Naive thymus-derived CD4-positive, alpha-beta T cell (primary cell): ENCODE data around the gene LRP5. TPM values are rescaled to one million over a fixed set of nuclear protein-coding genes. Genes with fewer than 3 reads are reported as not detected.
"Not testable (repeated sequence)": the region's sequence is repeated elsewhere in the genome, so short reads cannot be mapped to it uniquely, and the experiment has no call there.

ENCODE experiments used
- ATAC-seq: fragments of 150-1000 bp; cut with Tn5 transposase; 2 replicates; pipeline ENCODE4 v1.10.0; 2021; ENCODE audit warnings: mild to moderate bottlenecking, moderate library complexity
- CTCF ChIA-PET: fragments of 350-600 bp; sonication (Branson Sonifier 250); formaldehyde crosslinking; loops from one replicate; lab custom pipeline; 2021; ENCODE audit warnings: antibody characterized with exemption; lab: Charles Lee
- POLR2A ChIA-PET: fragments of 350-600 bp; sonication (Branson Sonifier 250); formaldehyde crosslinking; loops from one replicate; lab custom pipeline; 2021; ENCODE audit warnings: antibody characterized with exemption, inconsistent platforms; lab: Charles Lee
- DNase-seq, 9 donors: peaks; one replicate each; pipeline versions ENCODE4 v3.0.0 to v3.0.0-alpha.2; 2020 to 2022; ENCODE audit warnings: mixed read lengths in 1 of 9
- H3K27ac ChIP-seq: one replicate; pipeline ENCODE4 v1.7.0; 2013; ENCODE audit warnings: mild to moderate bottlenecking, low read depth, low read length, moderate library complexity
- H3K27me3 ChIP-seq, 2 donors: one replicate each; pipeline ENCODE4 v1.7.0; 2013; ENCODE audit warnings: low read length in 2 of 2, mild to moderate bottlenecking in 2 of 2, moderate library complexity in 2 of 2; ENCODE audit not compliant: control insufficient read depth in 2 of 2, insufficient read depth in 2 of 2
- H3K36me3 ChIP-seq, 3 experiments: 1 replicate in 2 of 3; 2 replicates in 1 of 3; pipeline ENCODE4 v1.7.0; 2013; ENCODE audit warnings: low read length in 3 of 3, mild to moderate bottlenecking in 3 of 3, moderate library complexity in 1 of 3; ENCODE audit not compliant: insufficient read depth in 3 of 3, control insufficient read depth in 2 of 3
- H3K4me1 ChIP-seq, 2 donors: one replicate each; pipeline ENCODE4 v1.7.0; 2013; ENCODE audit warnings: low read length in 2 of 2, mild to moderate bottlenecking in 2 of 2, moderate library complexity in 1 of 2; ENCODE audit not compliant: control insufficient read depth in 2 of 2, insufficient read depth in 2 of 2
- H3K4me3 ChIP-seq: 2 replicates; pipeline ENCODE4 v1.7.0; 2013; ENCODE audit warnings: mild to moderate bottlenecking, low read length
- H3K9me3 ChIP-seq, 3 experiments: 1 replicate in 2 of 3; 2 replicates in 1 of 3; pipeline ENCODE4 v1.7.0; 2013; ENCODE audit warnings: low read length in 3 of 3; ENCODE audit not compliant: control insufficient read depth in 2 of 3
- H3K27ac Mint-ChIP-seq, 9 donors: one replicate each; pipeline ENCODE4 v1.8.0; 2020 to 2022; ENCODE audit warnings: mixed read lengths in 9 of 9, mild to moderate bottlenecking in 8 of 9, moderate library complexity in 5 of 9, inconsistent platforms in 2 of 9
- H3K27me3 Mint-ChIP-seq, 5 donors: one replicate each; pipeline ENCODE4 v1.8.0; 2021 to 2022; ENCODE audit warnings: mixed read lengths in 5 of 5, mild to moderate bottlenecking in 1 of 5
- H3K36me3 Mint-ChIP-seq, 5 donors: one replicate each; pipeline ENCODE4 v1.8.0; 2020 to 2022; ENCODE audit warnings: mixed read lengths in 5 of 5, mild to moderate bottlenecking in 3 of 5, inconsistent platforms in 1 of 5
- H3K4me1 Mint-ChIP-seq, 7 donors: one replicate each; pipeline ENCODE4 v1.8.0; 2020 to 2022; ENCODE audit warnings: mixed read lengths in 7 of 7, mild to moderate bottlenecking in 3 of 7, inconsistent platforms in 1 of 7
- H3K4me3 Mint-ChIP-seq, 10 donors: one replicate each; pipeline ENCODE4 v1.8.0; 2020 to 2022; ENCODE audit warnings: mild to moderate bottlenecking in 10 of 10, mixed read lengths in 10 of 10, moderate library complexity in 6 of 10, inconsistent platforms in 2 of 10
- H3K9me3 Mint-ChIP-seq, 11 donors: one replicate each; pipeline ENCODE4 v1.8.0; 2020 to 2022; ENCODE audit warnings: mixed read lengths in 11 of 11, mild to moderate bottlenecking in 4 of 11, inconsistent platforms in 1 of 11, moderate library complexity in 1 of 11
- intact Hi-C, 2 donors: fragments of 100-400 bp; cut with micrococcal nuclease; formaldehyde crosslinking; loops; one replicate each; pipeline ENCODE4 v1.15.1; 2023
- polyA plus RNA-seq, 2 donors: library from polyadenylated mRNA; unstranded; fragments of 300-500 nt; fragmentation: Illumina TruSeq; gene quantifications; one replicate each; pipeline ENCODE4 v1.2.3, GENCODE V29; 2021
- total RNA-seq, 6 experiments: library from RNA in 5 of 6; stranded (reverse) in 5 of 6; gene quantifications; 1 replicate in 5 of 6; 2 replicates in 1 of 6; pipeline ENCODE4 v1.2.3 and lab custom pipeline; 2021 to 2026

The LRP5 gene
- total and polyA plus RNA-seq, 7 experiments from 2014 or later = 0.35 to 29.9 (median 2.2) TPM

- CTCF ChIA-PET, H3K27ac ChIP-seq, H3K9me3 ChIP-seq, DNase-seq, H3K9me3 Mint-ChIP-seq, H3K27me3 Mint-ChIP-seq, H3K36me3 ChIP-seq, ATAC-seq, H3K27me3 ChIP-seq, H3K4me3 ChIP-seq, H3K4me3 Mint-ChIP-seq, H3K27ac Mint-ChIP-seq, POLR2A ChIA-PET, intact Hi-C loops: not testable (repeated sequence)
- peaks cover 8 to 33% (median 15%) of the 10 kb centered on the region in 7 donors for H3K4me1 Mint-ChIP-seq
- H3K36me3 Mint-ChIP-seq = peaks cover 0 to 10% (median 0%) of the 10 kb centered on the region in 5 donors
- peaks cover 3 to 19% of the 10 kb centered on the region in 2 donors for H3K4me1 ChIP-seq
Observed at GRCh38 chr11:68344821-68345220, 32.4 kb downstream of the LRP5 start.

GRCh38 chr11:68345776-68346461 is 33.5 kb downstream of the LRP5 start:
- H3K36me3 ChIP-seq = no peaks in the 10 kb centered on the region
- H3K27me3 Mint-ChIP-seq = no peaks in the 10 kb centered on the region
- H3K9me3 Mint-ChIP-seq = peaks cover 0 to 4% (median 0%) of the 10 kb centered on the region in 11 donors
- DNase-seq (no peak), ATAC-seq (no peak)
- H3K9me3 ChIP-seq = no peaks in the 10 kb centered on the region
- ChIA-PET POLR2A (no interaction called here), CTCF (no interaction called here)
- no peak overlapping the region for H3K27ac ChIP-seq
- H3K4me3 ChIP-seq = no peak overlapping the region
- H3K36me3 Mint-ChIP-seq = peaks cover 0 to 10% (median 0%) of the 10 kb centered on the region in 5 donors
- no peak overlapping the region for H3K27ac Mint-ChIP-seq
- intact Hi-C loops = no loop called here
- H3K27me3 ChIP-seq = no peaks in the 10 kb centered on the region
- H3K4me1 Mint-ChIP-seq = peaks cover under 1 to 24% (median 6%) of the 10 kb centered on the region in 7 donors
- peaks cover 0 to 9% of the 10 kb centered on the region in 2 donors for H3K4me1 ChIP-seq
- no peak overlapping the region for H3K4me3 Mint-ChIP-seq

- peaks cover 0 to 20% (median 3%) of the 10 kb centered on the region in 7 donors for H3K4me1 Mint-ChIP-seq
- no peaks in the 10 kb centered on the region for H3K9me3 ChIP-seq
- CTCF ChIA-PET = no interaction called here
- DNase-seq (no peak), ATAC-seq (no peak)
- POLR2A ChIA-PET = no interaction called here
- H3K36me3 ChIP-seq = no peaks in the 10 kb centered on the region
- H3K36me3 Mint-ChIP-seq = peaks cover 0 to 10% (median 0%) of the 10 kb centered on the region in 5 donors
- H3K27me3 Mint-ChIP-seq = no peaks in the 10 kb centered on the region
- H3K9me3 Mint-ChIP-seq = peaks cover 0 to 4% (median 0%) of the 10 kb centered on the region in 11 donors
- peak overlapping the region in 1 of 9 donors; percentile 19 for H3K27ac Mint-ChIP-seq
- H3K4me1 ChIP-seq = peaks cover 0 to 3% of the 10 kb centered on the region in 2 donors
- H3K27ac ChIP-seq = no peak overlapping the region
- no peak overlapping the region for H3K4me3 ChIP-seq
- no peaks in the 10 kb centered on the region for H3K27me3 ChIP-seq
- intact Hi-C loops = no loop called here
- H3K4me3 Mint-ChIP-seq = no peak overlapping the region
Observed at GRCh38 chr11:68346462-68346790, 34.0 kb downstream of the LRP5 start.

DNA sequence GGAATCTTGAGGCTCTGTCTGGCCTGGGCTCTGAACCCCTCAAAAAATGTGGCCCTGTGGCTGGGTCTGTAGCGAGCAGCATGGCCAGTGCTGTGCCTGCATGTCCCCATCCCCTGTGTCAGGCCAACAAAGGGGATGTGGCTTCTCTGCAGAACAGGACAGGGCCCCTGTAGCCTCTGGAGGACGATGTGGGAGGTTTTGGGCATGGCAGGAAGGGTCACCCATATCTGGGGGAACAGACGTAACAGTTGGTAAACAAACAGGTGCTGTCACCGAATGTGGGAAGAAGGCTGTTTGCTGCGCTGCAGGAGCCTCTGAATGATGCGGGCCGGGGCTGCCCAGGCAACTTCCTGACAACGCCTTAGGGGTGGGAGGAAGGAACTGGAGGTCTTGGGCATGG is 35.0 kb downstream of the LRP5 start:
- Histone ChIP-seq H3K27ac (no peak overlapping the region), H3K27me3 (no peaks in the 10 kb centered on the region), H3K4me3 (no peak overlapping the region), H3K9me3 (no peaks in the 10 kb centered on the region), H3K36me3 (no peaks in the 10 kb centered on the region), H3K4me1 (no peaks in the 10 kb centered on the region)
- ChIA-PET POLR2A (no interaction called here), CTCF (no interaction called here)
- intact Hi-C loops = no loop called here
- Mint-ChIP-seq H3K4me3 (no peak overlapping the region), H3K36me3 (peaks cover 0 to 10% (median 0%) of the 10 kb centered on the region in 5 donors), H3K27me3 (no peaks in the 10 kb centered on the region), H3K4me1 (peaks cover 0 to 12% (median 0%) of the 10 kb centered on the region in 7 donors), H3K9me3 (peaks cover 0 to 4% (median 0%) of the 10 kb centered on the region in 11 donors), H3K27ac (no peak overlapping the region)
- DNase-seq (no peak), ATAC-seq (no peak)

GRCh38 chr11:68347841-68348240 is 35.5 kb downstream of the LRP5 start:
- H3K27ac Mint-ChIP-seq = peak overlapping the region in 1 of 9 donors; percentile 5
- CTCF ChIA-PET = no interaction called here
- no peak overlapping the region for H3K27ac ChIP-seq
- H3K27me3 Mint-ChIP-seq = no peaks in the 10 kb centered on the region
- no peaks in the 10 kb centered on the region for H3K27me3 ChIP-seq
- POLR2A ChIA-PET = no interaction called here
- H3K36me3 Mint-ChIP-seq = peaks cover 0 to 10% (median 0%) of the 10 kb centered on the region in 5 donors
- H3K4me3 ChIP-seq = no peak overlapping the region
- DNase-seq (no peak), ATAC-seq (no peak)
- H3K36me3 ChIP-seq = no peaks in the 10 kb centered on the region
- no peaks in the 10 kb centered on the region for H3K4me1 ChIP-seq
- intact Hi-C loops = no loop called here
- H3K9me3 Mint-ChIP-seq = peaks cover 0 to 4% (median 0%) of the 10 kb centered on the region in 11 donors
- no peaks in the 10 kb centered on the region for H3K9me3 ChIP-seq
- no peak overlapping the region for H3K4me3 Mint-ChIP-seq
- peaks cover 0 to 12% (median 0%) of the 10 kb centered on the region in 7 donors for H3K4me1 Mint-ChIP-seq

DNA sequence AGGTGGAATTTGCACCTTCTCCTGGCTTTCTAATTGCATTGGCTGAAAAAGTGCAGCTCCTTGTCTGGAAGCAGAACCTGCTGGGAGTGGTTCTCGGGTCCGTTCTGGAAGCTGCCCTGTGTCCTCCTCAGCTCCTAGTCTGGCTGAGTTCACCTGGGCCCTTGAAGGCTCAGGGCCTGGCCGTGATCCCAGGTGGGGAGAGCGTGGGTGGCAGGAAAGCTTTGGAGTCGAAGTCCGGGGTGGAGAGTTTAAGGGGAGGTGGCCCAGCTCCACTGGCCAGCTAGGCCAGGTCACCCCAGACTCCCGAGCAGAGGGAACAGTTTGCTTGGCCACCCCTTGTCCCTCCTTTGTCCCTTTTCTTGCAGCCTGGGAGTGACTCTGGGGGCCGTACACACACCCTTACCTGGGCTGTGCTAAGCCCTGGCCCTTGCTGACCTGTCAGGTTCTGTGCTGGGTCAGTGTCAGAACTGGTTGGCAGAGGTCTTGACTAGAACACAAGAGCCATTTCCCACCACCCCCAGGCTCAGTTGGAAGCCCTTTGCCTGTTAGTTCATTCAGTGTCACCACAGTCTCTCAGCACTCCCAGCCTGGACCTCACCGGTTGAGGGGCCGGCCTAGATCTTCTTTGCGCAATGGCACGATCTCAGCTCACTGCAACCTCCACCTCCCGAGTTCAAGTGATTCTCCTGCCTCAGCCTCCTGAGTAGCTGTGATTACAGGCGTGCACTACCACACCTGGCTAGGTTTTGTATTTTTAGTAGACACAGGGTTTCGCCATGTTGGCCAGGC is 37.3 kb downstream of the LRP5 start:
- peaks cover 0 to 10% (median 0%) of the 10 kb centered on the region in 5 donors for H3K36me3 Mint-ChIP-seq
- H3K9me3 Mint-ChIP-seq = peaks cover 0 to 4% (median 0%) of the 10 kb centered on the region in 11 donors
- no peaks in the 10 kb centered on the region for H3K27me3 ChIP-seq
- peaks cover 0 to 12% (median 0%) of the 10 kb centered on the region in 7 donors for H3K4me1 Mint-ChIP-seq
- intact Hi-C loops = loop anchor here in 1 of 2 donors (5.0 kb wide), 1 partner anchor 37 kb away; the partner anchor contains the start of gene LRP5
- ChIA-PET POLR2A (interaction anchor here (0.8 kb wide), 1 partner anchor 13 kb away, joined by 3 read pairs; no protein-coding TSS in a partner anchor), CTCF (no interaction called here)
- ATAC-seq (no peak), DNase-seq (no peak)
- no peak overlapping the region for H3K4me3 Mint-ChIP-seq
- no peaks in the 10 kb centered on the region for H3K9me3 ChIP-seq
- no peak overlapping the region for H3K27ac ChIP-seq
- H3K27me3 Mint-ChIP-seq = no peaks in the 10 kb centered on the region
- no peak overlapping the region for H3K4me3 ChIP-seq
- H3K36me3 ChIP-seq = no peaks in the 10 kb centered on the region
- no peak overlapping the region for H3K27ac Mint-ChIP-seq
- H3K4me1 ChIP-seq = no peaks in the 10 kb centered on the region
